CD14-positive monocyte (primary cell): ENCODE measurements around the gene NAXE. TPM values are rescaled to one million over a fixed set of nuclear protein-coding genes. Genes with fewer than 3 reads are reported as not detected.

Experiments used
- DNase-seq, 3 donors: peaks; one replicate each; pipeline ENCODE4 v3.0.0-alpha.2; 2011 to 2022
- H2AFZ ChIP-seq: 2 replicates; pipeline ENCODE4 v1.6.0; 2012; ENCODE audit warnings: mild to moderate bottlenecking, low read depth, low read length, inconsistent platforms; ENCODE audit not compliant: insufficient read depth, poor library complexity, severe bottlenecking
- H3K27ac ChIP-seq, 2 donors: 1 replicate in 1 of 2; 2 replicates in 1 of 2; pipeline ENCODE4 v1.5.1; 2012 to 2013; ENCODE audit warnings: low read length in 2 of 2, control low read depth in 1 of 2, inconsistent platforms in 1 of 2, low read depth in 1 of 2, mild to moderate bottlenecking in 1 of 2
- H3K27me3 ChIP-seq, 2 donors: one replicate each; pipeline versions ENCODE4 v1.6.0 to v1.6.1; 2011 to 2013; ENCODE audit warnings: low read length in 2 of 2; ENCODE audit not compliant: control insufficient read depth in 2 of 2, insufficient read depth in 2 of 2
- H3K36me3 ChIP-seq, 2 donors: replicated peaks in 1 of 2; 1 replicate in 1 of 2; 2 replicates in 1 of 2; pipeline versions ENCODE4 v1.5.1 to v1.6.1; 2012 to 2013; ENCODE audit warnings: low read length in 2 of 2, control low read depth in 1 of 2, inconsistent platforms in 1 of 2, mild to moderate bottlenecking in 1 of 2; ENCODE audit not compliant: insufficient read depth in 2 of 2, control insufficient read depth in 1 of 2
- H3K4me1 ChIP-seq, 2 donors: 1 replicate in 1 of 2; 2 replicates in 1 of 2; pipeline versions ENCODE4 v1.5.1 to v1.6.1; 2012 to 2013; ENCODE audit warnings: low read length in 2 of 2, control low read depth in 1 of 2, inconsistent platforms in 1 of 2, mild to moderate bottlenecking in 1 of 2, moderate library complexity in 1 of 2; ENCODE audit not compliant: insufficient read depth in 2 of 2, control insufficient read depth in 1 of 2
- H3K4me2 ChIP-seq: replicated peaks from 2 replicates; pipeline ENCODE3; 2012; ENCODE audit warnings: low read length, moderate library complexity, mild to moderate bottlenecking; ENCODE audit not compliant: poor library complexity, severe bottlenecking; ENCODE audit errors: extremely low read depth
- H3K4me3 ChIP-seq, 3 experiments: fragments of 200-600 bp in 1 of 3; sonication (generic) in 1 of 3; replicated peaks in 1 of 3; 1 replicate in 2 of 3; 2 replicates in 1 of 3; pipeline ENCODE4 v1.5.1; 2011 to 2013; ENCODE audit warnings: low read length in 3 of 3, mild to moderate bottlenecking in 3 of 3, control low read depth in 2 of 3, low read depth in 2 of 3, inconsistent platforms in 1 of 3, moderate library complexity in 1 of 3
- H3K79me2 ChIP-seq: 2 replicates; pipeline ENCODE4 v1.6.0; 2012; ENCODE audit warnings: mild to moderate bottlenecking, control low read depth, inconsistent platforms, low read length, moderate library complexity; ENCODE audit not compliant: insufficient read depth
- H3K9ac ChIP-seq: 2 replicates; pipeline ENCODE4 v1.6.0; 2017; ENCODE audit warnings: low read length, mild to moderate bottlenecking; ENCODE audit not compliant: insufficient read depth, poor library complexity, severe bottlenecking
- H3K9me3 ChIP-seq, 2 donors: replicated peaks in 1 of 2; 1 replicate in 1 of 2; 2 replicates in 1 of 2; pipeline versions ENCODE4 v1.5.1 to v1.6.1; 2012 to 2013; ENCODE audit warnings: low read length in 2 of 2, control low read depth in 1 of 2; ENCODE audit not compliant: control insufficient read depth in 1 of 2, insufficient read depth in 1 of 2
- H4K20me1 ChIP-seq: 2 replicates; pipeline ENCODE4 v1.6.0; 2012; ENCODE audit warnings: mild to moderate bottlenecking, low read length, control low read depth, moderate library complexity; ENCODE audit not compliant: insufficient read depth
- H3K27ac Mint-ChIP-seq, 7 donors: one replicate each; pipeline ENCODE4 v1.8.0; 2020; ENCODE audit warnings: mild to moderate bottlenecking in 7 of 7, mixed read lengths in 7 of 7, moderate library complexity in 6 of 7, inconsistent platforms in 2 of 7
- H3K27me3 Mint-ChIP-seq, 3 donors: one replicate each; pipeline ENCODE4 v1.8.0; 2021 to 2022; ENCODE audit warnings: low read depth in 3 of 3, mild to moderate bottlenecking in 3 of 3, mixed read lengths in 3 of 3, moderate library complexity in 3 of 3, inconsistent platforms in 1 of 3
- H3K36me3 Mint-ChIP-seq, 2 donors: one replicate each; pipeline ENCODE4 v1.8.0; 2020; ENCODE audit warnings: mixed read lengths in 2 of 2, inconsistent platforms in 1 of 2, mild to moderate bottlenecking in 1 of 2
- H3K4me1 Mint-ChIP-seq: one replicate; pipeline ENCODE4 v1.8.0; 2020; ENCODE audit warnings: mild to moderate bottlenecking, mixed read lengths
- H3K4me3 Mint-ChIP-seq, 2 donors: one replicate each; pipeline ENCODE4 v1.8.0; 2020; ENCODE audit warnings: mild to moderate bottlenecking in 2 of 2, mixed read lengths in 2 of 2, moderate library complexity in 1 of 2
- H3K9me3 Mint-ChIP-seq, 7 donors: one replicate each; pipeline ENCODE4 v1.8.0; 2020 to 2022; ENCODE audit warnings: mixed read lengths in 7 of 7, mild to moderate bottlenecking in 6 of 7, moderate library complexity in 6 of 7, inconsistent platforms in 2 of 7
- WGBS: methylation state at CpG from one replicate; pipeline ENCODE4 v1.1.5; 2013; ENCODE audit warnings: missing lambda C conversion rate; ENCODE audit not compliant: insufficient coverage; 5-methylcytosine and 5-hydroxymethylcytosine counted together
- intact Hi-C, 2 donors: fragments of 100-400 bp; cut with micrococcal nuclease; formaldehyde crosslinking; loops; one replicate each; pipeline versions ENCODE4 v1.15.0 to v1.15.1; 2023
- polyA plus RNA-seq, 3 donors: library from polyadenylated mRNA; depleted of rRNA in 1 of 3; unstranded in 2 of 3; stranded (reverse) in 1 of 3; fragments of 300-500 nt in 2 of 3; fragments of >200 nt in 1 of 3; fragmentation: Illumina TruSeq in 2 of 3; gene quantifications; 1 replicate in 2 of 3; 2 replicates in 1 of 3; pipeline ENCODE4 v1.2.3, GENCODE V29; 2012 to 2021
- TF ChIP-seq, protein P1 (sequence below): fragments of 200-600 bp; IDR thresholded peaks from one replicate; pipeline ENCODE4 v1.8.0; 2022; ENCODE audit warnings: antibody characterized with exemption, mild to moderate bottlenecking

The NAXE gene
- polyA plus RNA-seq, 3 donors = 23.7 to 81.7 (median 54.9) TPM

DNA sequence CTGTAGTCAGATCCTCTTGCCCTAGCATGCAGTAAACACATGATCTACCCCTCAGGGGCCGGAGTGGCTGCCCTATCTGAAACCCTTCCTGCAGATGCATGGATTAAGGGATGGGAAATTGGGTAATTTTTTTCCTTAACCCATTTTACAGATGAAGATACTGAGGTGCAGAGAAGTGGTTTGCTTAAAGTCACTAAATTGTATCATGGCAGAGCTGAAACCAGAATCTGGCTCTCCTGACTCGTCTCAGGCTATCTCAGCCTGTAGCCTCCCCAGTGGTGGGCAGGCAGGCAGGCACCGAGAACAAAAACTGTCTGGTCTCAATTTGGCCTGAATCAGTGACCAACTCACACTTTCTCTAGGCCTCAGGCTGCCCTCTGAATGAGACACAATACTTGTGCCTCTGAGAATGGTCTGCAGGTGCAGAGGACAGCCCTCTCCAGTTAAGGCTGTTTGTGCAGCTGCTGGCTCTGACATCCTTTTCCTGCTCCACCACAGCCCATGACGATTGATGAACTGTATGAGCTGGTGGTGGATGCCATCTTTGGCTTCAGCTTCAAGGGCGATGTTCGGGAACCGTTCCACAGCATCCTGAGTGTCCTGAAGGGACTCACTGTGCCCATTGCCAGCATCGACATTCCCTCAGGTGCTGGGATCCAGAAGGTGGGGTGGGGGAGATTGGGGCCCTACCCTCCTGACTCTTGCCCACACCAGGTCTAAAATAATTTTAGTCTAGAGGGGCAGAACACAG, 1.5 kb downstream of the NAXE start:
- Histone ChIP-seq H3K79me2 (peaks cover 9% of the 10 kb centered on the region), H3K27me3 (no peaks in the 10 kb centered on the region), H3K36me3 (peaks cover 33 to 49% of the 10 kb centered on the region in 2 donors), H3K9ac (no peak overlapping the region), H3K27ac (no peak overlapping the region), H3K4me1 (peaks cover 14 to 20% of the 10 kb centered on the region in 2 donors), H3K4me3 (no peak overlapping the region), H3K9me3 (no peaks in the 10 kb centered on the region), H4K20me1 (no peaks in the 10 kb centered on the region), H3K4me2 (no peak overlapping the region), H2AFZ (no peak overlapping the region)
- H3K4me1 Mint-ChIP-seq = peaks cover 17% of the 10 kb centered on the region
- no peak overlapping the region for H3K4me3 Mint-ChIP-seq
- peaks cover 0 to 2% (median 0%) of the 10 kb centered on the region in 3 donors for H3K27me3 Mint-ChIP-seq
- no peak for DNase-seq
- H3K27ac Mint-ChIP-seq = no peak overlapping the region
- intact Hi-C loops = no loop called here
- TF ChIP-seq, protein P1, sequence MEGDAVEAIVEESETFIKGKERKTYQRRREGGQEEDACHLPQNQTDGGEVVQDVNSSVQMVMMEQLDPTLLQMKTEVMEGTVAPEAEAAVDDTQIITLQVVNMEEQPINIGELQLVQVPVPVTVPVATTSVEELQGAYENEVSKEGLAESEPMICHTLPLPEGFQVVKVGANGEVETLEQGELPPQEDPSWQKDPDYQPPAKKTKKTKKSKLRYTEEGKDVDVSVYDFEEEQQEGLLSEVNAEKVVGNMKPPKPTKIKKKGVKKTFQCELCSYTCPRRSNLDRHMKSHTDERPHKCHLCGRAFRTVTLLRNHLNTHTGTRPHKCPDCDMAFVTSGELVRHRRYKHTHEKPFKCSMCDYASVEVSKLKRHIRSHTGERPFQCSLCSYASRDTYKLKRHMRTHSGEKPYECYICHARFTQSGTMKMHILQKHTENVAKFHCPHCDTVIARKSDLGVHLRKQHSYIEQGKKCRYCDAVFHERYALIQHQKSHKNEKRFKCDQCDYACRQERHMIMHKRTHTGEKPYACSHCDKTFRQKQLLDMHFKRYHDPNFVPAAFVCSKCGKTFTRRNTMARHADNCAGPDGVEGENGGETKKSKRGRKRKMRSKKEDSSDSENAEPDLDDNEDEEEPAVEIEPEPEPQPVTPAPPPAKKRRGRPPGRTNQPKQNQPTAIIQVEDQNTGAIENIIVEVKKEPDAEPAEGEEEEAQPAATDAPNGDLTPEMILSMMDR = no peak
- H3K36me3 Mint-ChIP-seq = peaks cover 39 to 43% of the 10 kb centered on the region in 2 donors
- H3K9me3 Mint-ChIP-seq = no peaks in the 10 kb centered on the region
- WGBS = 95% methylated on average over 2 of the region's 8 CpGs

DNA sequence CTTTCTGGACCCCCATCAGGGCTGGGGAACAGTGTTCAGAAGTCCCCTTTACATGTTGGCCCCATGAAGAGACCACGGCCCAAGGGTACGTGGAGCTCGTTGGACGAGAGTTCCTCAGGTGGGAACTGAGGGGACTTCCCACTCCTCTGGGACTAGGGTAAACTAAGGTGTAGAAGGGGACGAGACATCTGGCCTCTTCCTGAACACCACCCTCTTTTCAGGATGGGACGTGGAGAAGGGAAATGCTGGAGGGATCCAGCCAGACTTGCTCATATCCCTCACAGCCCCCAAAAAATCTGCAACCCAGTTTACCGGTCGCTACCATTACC, 2.0 kb downstream of the NAXE start:
- intact Hi-C loops = no loop called here
- TF ChIP-seq, protein P1 = no peak
- Mint-ChIP-seq H3K9me3 (no peaks in the 10 kb centered on the region), H3K36me3 (peaks cover 44 to 48% of the 10 kb centered on the region in 2 donors), H3K4me3 (no peak overlapping the region), H3K4me1 (peaks cover 17% of the 10 kb centered on the region), H3K27ac (no peak overlapping the region), H3K27me3 (peaks cover 0 to 2% (median 0%) of the 10 kb centered on the region in 3 donors)
- 100% methylated on average over 1 of the region's 8 CpGs for WGBS
- Histone ChIP-seq H4K20me1 (no peaks in the 10 kb centered on the region), H3K4me1 (peaks cover 14 to 20% of the 10 kb centered on the region in 2 donors), H3K4me2 (no peak overlapping the region), H3K27me3 (no peaks in the 10 kb centered on the region), H3K9me3 (no peaks in the 10 kb centered on the region), H3K27ac (no peak overlapping the region), H3K9ac (no peak overlapping the region), H3K36me3 (peaks cover 34 to 54% of the 10 kb centered on the region in 2 donors), H3K79me2 (peaks cover 9% of the 10 kb centered on the region), H2AFZ (no peak overlapping the region), H3K4me3 (no peak overlapping the region)
- no peak for DNase-seq
